Urothelium cell line (cell line): Measurements from ENCODE around the gene LAMTOR5.
A peak's percentile ranks its signal among the peaks of the same experiment; 100 is the strongest.

ENCODE experiments used
- DNase-seq: peaks from one replicate; pipeline ENCODE4 v3.0.0; 2011; ENCODE audit warnings: low spot score, mixed read lengths
- FAIRE-seq: peaks from 2 replicates; lab custom pipeline; 2011; peaks lifted over from hg19 to GRCh38; lab: Jason Lieb, UNC

LAMTOR5 gene

DNA sequence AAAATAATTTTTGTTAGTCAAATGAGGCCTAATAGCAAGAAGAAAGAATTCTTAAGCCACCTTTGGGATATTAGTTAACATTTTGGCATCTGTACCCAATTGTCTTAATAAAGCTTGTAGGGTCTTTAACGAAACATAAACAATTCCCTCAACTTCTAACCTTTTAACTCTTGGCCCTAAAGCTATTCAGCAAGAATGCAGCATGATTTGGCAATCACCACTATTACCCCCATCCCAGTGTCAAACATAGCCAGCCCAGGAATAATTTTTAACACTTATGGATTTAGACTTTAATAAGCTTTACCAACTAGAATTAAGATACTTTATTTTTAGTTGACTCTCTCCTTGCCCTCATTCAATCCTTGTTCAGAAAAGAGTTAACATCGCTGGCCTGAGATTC lies 14.2 kb downstream of the LAMTOR5 start:
- no peak for FAIRE-seq
- DNase-seq: no peak

DNA sequence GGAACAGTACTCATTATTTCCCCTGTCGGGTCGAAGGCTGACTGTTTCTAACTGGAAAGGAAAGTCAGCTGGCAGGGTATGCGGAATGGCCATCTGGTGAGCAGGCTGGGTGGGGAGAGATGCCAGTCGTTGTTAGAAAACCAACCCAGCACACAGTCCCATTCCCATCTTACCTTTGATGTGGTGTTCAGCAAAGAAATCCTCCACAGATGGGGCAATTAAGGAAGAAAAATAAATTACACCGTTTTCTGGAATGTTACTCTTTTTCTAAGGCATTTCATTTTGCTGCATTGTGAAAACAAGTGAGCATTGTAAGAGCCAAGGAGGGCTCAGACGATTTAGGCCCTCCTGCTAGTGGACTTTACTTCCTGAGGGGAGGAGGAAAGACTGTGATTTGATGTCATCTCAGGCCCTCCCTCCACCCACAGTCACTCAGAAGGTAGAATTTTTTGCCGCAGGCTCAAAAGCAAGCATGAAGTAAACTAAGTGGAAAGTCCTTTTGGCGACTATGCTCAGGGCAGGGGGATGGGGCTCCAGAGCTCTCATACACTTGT lies 16.7 kb downstream of the LAMTOR5 start, which contains the start of gene SLC16A4:
SLC16A4 (minus strand) TSS at position 335 of the 554 bp plus-strand sequence. CDS start 1,703 bp downstream, outside the sequence.
- FAIRE-seq: no peak
- no peak for DNase-seq

- DNase-seq: no peak
- no peak for FAIRE-seq
These were observed 17.4 kb downstream of the LAMTOR5 start for GRCh38 chr1:110390096-110390495.

GRCh38 chr1:110387048-110387754 lies 20.3 kb downstream of the LAMTOR5 start:
- FAIRE-seq (no peak), DNase-seq (no peak)

DNA sequence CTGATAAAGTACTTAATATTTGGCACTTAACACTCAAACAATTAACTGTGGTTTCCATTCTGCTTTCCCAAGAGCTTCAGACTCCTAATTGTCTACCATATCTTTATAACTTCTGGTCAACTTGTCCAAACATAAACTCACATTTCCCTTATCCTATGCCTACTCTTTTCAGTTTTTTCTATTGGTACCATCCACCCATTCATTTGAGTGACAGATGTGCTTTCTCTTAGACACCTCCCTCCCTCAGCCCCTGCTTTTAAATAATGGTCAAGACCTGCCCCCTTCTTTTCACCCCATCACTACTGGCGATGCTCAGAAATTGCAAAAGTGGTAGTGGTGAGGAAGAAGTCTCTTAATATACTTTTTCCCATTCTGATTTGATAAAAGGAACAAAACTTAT lies 22.1 kb downstream of the LAMTOR5 start:
- FAIRE-seq (no peak), DNase-seq (no peak)

DNA sequence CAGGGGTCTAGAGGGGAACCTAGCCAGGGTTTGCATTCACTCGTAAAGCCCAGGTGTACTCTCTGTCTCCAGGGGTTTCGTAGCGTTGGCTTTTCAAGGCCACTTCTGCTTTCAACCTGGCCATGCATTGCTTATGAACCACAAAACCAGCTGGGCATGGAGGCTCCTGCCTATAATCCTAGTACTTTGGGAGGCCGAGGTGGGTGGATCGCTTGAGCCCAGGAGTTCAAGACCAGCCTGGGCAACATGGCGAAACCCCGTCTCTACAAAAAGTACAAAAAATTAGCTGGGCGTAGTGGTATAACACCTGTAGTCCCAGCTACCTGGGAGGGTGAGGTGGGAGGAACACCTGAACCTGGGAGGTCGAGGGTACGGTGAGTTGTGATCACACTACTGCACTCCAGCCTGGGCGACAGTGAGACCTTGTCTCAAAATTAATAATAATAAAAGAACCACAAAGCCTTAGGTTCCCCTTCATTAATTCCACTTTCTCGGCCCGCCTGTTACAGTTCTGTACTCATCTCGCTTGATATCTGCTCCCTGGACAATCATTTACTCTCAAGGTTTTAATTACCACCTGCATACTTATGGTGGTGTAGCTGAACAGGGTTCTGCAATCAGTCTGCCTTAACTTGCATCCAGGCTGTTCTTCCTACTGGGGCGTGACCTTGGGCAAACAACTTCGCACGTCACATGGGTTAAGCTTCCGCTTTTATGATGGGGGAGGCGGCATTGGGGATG lies 22.7 kb downstream of the LAMTOR5 start:
- DNase-seq: no peak
- no peak for FAIRE-seq

DNA sequence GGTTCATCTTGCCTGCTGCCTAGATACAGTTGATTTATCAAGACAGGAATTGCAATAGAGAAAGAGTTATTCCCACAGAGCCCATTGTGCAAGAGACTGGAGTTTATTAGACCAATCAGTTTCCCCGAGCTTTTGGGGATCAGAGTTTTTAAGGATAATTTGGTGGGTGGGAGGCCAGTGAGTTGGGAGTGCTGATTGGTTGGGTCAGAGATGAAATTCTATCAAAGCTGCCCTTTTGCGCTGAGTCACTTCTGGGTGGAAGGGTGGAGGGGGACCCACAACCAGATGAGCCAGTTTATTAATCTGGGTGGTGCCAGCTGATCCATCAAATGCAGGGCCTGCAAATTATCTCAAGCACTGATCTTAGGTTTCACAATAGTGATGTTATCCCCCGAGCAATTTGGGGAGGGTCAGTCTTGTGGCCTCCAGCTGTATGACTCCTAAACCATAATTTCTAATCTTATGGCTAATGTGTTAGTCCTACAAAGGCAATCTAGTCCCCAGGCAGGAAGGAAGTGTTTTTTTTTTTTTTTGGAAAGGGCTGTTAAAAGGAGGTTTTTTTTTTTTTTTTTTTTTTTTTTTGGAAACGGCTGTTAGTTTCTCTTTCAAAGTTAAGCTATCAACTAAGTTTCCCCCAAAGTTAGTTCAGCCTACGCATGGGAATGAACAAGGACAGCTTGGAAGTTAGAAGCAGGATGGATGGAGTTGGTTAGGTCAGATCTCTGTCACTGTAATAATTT lies 24.1 kb downstream of the LAMTOR5 start:
- no peak for DNase-seq
- FAIRE-seq: no peak

- no peak for FAIRE-seq
- no peak for DNase-seq
These were observed 26.7 kb downstream of the LAMTOR5 start for GRCh38 chr1:110380672-110381283.

DNA sequence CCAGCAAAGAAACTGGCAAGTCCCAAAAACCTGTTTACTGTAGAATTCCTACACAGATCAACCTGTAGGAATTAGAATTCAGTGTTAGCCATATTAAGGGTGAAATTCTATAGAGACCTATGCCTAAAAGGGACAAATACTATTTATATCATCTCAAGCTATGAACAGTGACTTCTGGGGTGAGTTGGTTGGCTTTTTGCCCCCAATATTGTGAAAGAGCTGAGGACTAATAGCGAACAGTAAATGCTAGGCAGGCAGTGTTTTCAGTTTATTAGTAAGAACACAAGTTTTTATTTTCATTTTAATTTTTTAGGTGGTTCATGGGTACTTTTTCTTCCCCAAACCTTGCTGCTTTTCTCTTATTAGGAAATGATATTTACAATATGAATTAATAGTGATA lies 32.0 kb downstream of the LAMTOR5 start:
- no peak for FAIRE-seq
- no peak for DNase-seq

DNA sequence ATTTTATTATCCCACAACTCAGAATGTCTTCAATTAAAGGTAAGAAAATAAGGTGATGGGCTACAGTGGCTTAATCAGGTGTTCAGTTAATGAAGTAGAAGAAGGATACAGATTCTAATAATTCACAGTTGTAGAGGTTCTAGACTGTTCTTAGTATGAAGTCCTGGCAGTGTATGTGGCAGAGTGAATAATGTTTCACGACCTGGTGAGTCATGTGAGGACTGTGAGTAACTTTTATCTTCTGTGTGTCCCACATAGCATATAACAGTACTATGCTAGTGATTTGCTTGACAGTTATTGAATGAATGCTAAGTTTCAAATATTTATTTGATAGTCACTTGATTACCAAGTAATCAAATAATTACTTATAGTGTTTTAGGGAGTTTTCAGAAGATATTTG lies 36.7 kb downstream of the LAMTOR5 start:
- DNase-seq (no peak), FAIRE-seq (no peak)

DNA sequence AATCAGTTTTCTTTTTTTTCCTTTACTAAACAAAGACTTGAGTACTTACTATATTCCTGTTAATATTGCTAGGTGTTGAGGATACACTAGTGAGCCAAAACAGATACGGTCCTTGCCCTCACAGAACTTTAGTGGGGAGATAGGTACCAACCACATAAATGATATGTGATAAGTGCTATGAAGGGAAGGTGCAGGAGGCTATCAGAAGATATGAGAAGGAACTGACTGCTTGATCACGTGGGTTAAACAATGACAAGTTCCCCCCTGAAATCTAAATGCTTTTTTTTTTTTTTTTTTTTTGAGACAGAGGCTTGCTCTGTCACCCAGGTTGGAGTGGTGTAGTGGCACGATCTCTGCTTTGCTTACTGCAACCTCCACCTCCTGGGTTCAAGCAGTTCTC lies 43.3 kb downstream of the LAMTOR5 start:
- no peak for DNase-seq
- FAIRE-seq: no peak

DNA sequence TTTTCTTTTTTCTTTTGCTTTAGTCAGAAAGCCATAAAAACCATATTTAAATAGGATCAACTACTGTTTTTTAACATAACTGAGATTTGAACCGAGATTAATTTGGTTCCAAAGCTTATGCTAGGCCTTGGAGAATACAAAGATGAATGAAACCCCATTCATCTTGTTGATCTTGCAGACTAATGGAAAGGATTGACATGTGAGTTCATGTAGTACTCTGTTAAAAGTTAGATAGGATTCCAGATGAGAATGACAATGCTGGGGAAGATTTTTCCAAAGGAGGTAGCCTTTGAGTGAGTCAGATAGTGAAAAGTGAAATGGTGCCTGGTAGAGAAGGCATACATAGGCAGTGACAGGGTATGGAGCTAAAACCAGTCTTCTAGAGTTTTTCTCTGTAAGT lies 45.6 kb downstream of the LAMTOR5 start:
- no peak for FAIRE-seq

GRCh38 chr1:110360431-110360830 lies 47.1 kb downstream of the LAMTOR5 start:
- no peak for FAIRE-seq
- no peak for DNase-seq

More for the DNA sequence above, 45.6 kb downstream of the LAMTOR5 start:
- DNase-seq: no peak

DNA sequence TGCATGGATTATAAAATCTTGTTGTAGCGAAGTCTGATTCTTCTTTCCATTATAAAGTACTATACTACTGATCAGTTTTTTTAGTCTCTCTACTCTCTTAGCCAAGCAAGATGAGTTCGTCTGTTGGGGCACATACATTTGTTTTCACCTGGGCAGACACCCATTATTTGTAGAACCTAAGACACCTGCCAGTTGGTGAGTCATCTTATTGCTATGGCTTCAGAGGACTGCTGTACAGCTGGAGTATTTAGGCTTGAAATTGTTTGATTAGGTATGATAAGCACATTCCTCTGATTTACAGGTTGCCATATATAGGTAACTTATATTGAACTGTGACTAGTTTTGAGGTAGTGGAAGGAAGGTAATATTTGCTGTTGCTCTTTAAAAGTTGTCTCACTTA lies 51.1 kb downstream of the LAMTOR5 start:
- DNase-seq (peak; percentile 14), FAIRE-seq (no peak)

- FAIRE-seq: no peak
- DNase-seq: no peak
These were observed 52.2 kb downstream of the LAMTOR5 start for GRCh38 chr1:110355321-110355720.
